ENCODE results near the gene STX3. TPM values are rescaled to one million over a fixed set of nuclear protein-coding genes. Genes with fewer than 3 reads are reported as not detected.

Gene STX3
- total RNA-seq, 4 donors from 2014 or later = 131 to 156 (median 142) TPM

DNA sequence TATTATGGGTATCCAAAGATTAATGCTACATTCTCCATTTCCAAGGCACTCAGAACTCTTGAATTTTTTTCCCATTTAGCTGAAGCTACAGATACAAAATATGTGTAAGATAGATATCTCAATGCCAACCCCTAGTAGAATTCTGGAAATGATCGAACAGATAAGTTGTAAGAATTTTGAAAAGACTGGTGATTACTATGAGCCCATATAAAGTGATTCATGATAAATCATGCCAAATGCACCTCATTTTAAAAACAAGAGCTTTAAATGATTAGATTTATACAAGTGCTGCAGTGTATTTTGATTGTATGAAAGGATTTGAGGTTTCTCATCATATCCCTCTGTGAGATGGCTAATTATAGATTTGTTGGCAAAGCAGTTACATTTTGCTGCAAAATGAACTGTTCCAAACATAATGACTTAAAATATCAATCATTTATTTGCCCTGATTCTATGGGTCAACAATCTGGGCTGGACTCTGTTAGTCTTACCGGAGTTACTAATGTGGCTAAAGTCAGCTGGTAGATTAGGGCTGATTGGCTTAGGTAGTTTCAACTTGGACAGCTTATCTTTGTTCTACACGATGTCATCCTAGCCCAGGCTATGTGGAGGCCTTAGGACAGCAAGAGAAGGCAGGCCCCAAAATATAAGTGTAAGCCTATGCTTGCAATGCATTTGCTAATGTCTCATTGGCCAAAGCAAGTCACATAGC is 44.9 kb upstream of the STX3 start:
- Histone ChIP-seq H3K4me3 (no peak overlapping the region), H3K4me1 (no peaks in the 10 kb centered on the region), H3K27ac (no peak overlapping the region), H3K27me3 (no peaks in the 10 kb centered on the region), H3K36me3 (no peaks in the 10 kb centered on the region), H3K9me3 (no peaks in the 10 kb centered on the region)
- TF ChIP-seq POLR2AphosphoS5 (IDR thresholded peaks at IDR 0.05) (no peak), EP300 (IDR thresholded peaks at IDR 0.05; ENCODE audit: low read depth) (no peak), POLR2A (IDR thresholded peaks at IDR 0.05) (no peak)
- TF ChIP-seq, protein P1, sequence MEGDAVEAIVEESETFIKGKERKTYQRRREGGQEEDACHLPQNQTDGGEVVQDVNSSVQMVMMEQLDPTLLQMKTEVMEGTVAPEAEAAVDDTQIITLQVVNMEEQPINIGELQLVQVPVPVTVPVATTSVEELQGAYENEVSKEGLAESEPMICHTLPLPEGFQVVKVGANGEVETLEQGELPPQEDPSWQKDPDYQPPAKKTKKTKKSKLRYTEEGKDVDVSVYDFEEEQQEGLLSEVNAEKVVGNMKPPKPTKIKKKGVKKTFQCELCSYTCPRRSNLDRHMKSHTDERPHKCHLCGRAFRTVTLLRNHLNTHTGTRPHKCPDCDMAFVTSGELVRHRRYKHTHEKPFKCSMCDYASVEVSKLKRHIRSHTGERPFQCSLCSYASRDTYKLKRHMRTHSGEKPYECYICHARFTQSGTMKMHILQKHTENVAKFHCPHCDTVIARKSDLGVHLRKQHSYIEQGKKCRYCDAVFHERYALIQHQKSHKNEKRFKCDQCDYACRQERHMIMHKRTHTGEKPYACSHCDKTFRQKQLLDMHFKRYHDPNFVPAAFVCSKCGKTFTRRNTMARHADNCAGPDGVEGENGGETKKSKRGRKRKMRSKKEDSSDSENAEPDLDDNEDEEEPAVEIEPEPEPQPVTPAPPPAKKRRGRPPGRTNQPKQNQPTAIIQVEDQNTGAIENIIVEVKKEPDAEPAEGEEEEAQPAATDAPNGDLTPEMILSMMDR (IDR thresholded peaks at IDR 0.05) = no peak
- intact Hi-C loops (cut with DNase I; ENCODE audit: low total_unique reads) (no loop called here), in situ Hi-C loops (cut with MboI; ENCODE audit: low pct_ligation_motif_present in 1 of 4, low pct_unique_long_range_greater_than_20kb in 1 of 4, low sequenced_read_pairs in 3 of 4) (no loop called here)
- WGBS, 2 donors (ENCODE audit: low coverage in 1 of 2) = 82 to 83% methylated on average over 1 to 3 of the region's 3 CpGs
- DNase-seq = no peak

DNA sequence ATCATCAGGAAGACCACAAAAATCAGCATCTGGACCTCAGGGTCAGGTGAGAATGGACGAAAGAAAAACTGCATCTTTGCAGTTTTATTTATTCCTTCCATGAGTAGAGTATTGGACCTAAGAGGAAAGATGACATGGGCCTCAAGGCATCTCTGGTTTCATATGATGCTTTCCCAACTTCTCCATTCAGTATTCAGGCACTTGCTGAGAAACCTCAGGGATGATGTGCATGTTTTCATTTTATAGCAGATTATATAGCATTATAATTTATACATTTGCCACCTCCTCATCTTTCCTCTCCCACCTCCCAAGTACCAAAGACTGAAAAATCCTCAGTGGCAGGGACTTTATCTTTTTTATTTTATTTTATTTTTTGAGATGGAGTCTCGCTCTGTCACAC is 41.4 kb upstream of the STX3 start, which contains the start of gene OR10V1:
OR10V1 (minus strand) TSS at position 101 of the 400 bp plus-strand sequence; CDS start at position 101, 0 bp downstream.
- Histone ChIP-seq H3K4me3 (no peak within 1 kb of the TSS), H3K27ac (no peak within 1 kb of the TSS), H3K27me3 (no peaks in the 10 kb centered on the region), H3K4me1 (no peaks in the 10 kb centered on the region), H3K9me3 (no peaks in the 10 kb centered on the region), H3K36me3 (no peaks in the 10 kb centered on the region)
- intact Hi-C loops (cut with DNase I; ENCODE audit: low total_unique reads) = no loop called here
- no peak for DNase-seq
- TF ChIP-seq EP300 (IDR thresholded peaks at IDR 0.05; ENCODE audit: low read depth) (no peak), POLR2A (IDR thresholded peaks at IDR 0.05) (no peak), POLR2AphosphoS5 (IDR thresholded peaks at IDR 0.05) (no peak)
- TF ChIP-seq, protein P1 (IDR thresholded peaks at IDR 0.05) = no peak
- 64 to 87% methylated on average over 2 of the region's 2 CpGs for WGBS, 2 donors (ENCODE audit: low coverage in 1 of 2)
- in situ Hi-C loops (cut with MboI; ENCODE audit: low pct_ligation_motif_present in 1 of 4, low pct_unique_long_range_greater_than_20kb in 1 of 4, low sequenced_read_pairs in 3 of 4) = no loop called here

DNA sequence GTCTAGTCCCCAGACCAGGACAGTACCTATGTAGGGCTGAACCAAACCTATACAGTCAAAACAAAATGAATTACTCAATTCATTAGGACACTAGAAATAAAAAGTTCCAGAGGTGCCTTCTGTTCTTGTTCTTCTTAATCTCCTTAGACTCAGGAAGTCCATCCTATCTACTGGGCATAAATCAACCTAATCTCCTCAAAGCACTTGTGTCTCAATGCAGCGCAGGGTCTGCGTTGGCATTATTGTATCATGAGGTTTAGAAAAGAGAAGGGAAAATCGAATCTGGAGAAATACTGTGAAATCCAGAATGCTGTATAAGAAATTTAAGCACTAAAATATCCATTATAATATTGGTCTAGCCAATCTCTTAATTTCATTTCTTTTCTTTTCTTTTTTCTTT is 39.1 kb upstream of the STX3 start:
- DNase-seq = no peak
- no peaks in the 10 kb centered on the region for H3K27me3 ChIP-seq
- H3K27ac ChIP-seq = no peak overlapping the region
- H3K9me3 ChIP-seq = no peaks in the 10 kb centered on the region
- H3K4me1 ChIP-seq = no peaks in the 10 kb centered on the region
- TF ChIP-seq POLR2A (IDR thresholded peaks at IDR 0.05) (no peak), POLR2AphosphoS5 (IDR thresholded peaks at IDR 0.05) (no peak), EP300 (IDR thresholded peaks at IDR 0.05; ENCODE audit: low read depth) (no peak)
- TF ChIP-seq, protein P1 (IDR thresholded peaks at IDR 0.05) = no peak
- WGBS, 2 donors (ENCODE audit: low coverage in 1 of 2) = 61 to 71% methylated on average over 3 of the region's 3 CpGs
- no peak overlapping the region for H3K4me3 ChIP-seq
- in situ Hi-C loops (cut with MboI; ENCODE audit: low pct_ligation_motif_present in 1 of 4, low pct_unique_long_range_greater_than_20kb in 1 of 4, low sequenced_read_pairs in 3 of 4) = no loop called here
- intact Hi-C loops (cut with DNase I; ENCODE audit: low total_unique reads) = no loop called here
- no peaks in the 10 kb centered on the region for H3K36me3 ChIP-seq

DNA sequence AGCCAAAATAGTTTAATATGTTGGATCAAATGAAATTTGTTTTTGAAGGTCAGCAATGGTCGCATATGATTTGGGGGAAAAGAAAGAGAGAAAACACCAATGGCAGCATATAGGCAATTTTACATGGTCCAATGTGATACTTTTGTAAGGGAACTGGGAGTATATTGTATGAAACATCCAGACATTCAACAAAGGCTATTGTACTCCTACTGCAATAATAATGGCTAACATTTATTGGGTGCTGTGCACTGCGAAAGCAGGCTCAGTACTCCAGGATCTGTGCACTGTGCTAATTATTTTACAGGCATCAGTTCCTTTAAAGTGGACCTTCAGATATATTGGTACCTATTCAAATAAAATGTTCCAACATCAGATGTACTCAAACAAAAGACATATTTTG is 35.6 kb upstream of the STX3 start:
- intact Hi-C loops (cut with DNase I; ENCODE audit: low total_unique reads) = no loop called here
- DNase-seq = no peak
- TF ChIP-seq POLR2AphosphoS5 (IDR thresholded peaks at IDR 0.05) (no peak), POLR2A (IDR thresholded peaks at IDR 0.05) (no peak), EP300 (IDR thresholded peaks at IDR 0.05; ENCODE audit: low read depth) (no peak)
- TF ChIP-seq, protein P1 (IDR thresholded peaks at IDR 0.05) = no peak
- H3K4me1 ChIP-seq = no peaks in the 10 kb centered on the region
- H3K36me3 ChIP-seq = no peaks in the 10 kb centered on the region
- in situ Hi-C loops (cut with MboI; ENCODE audit: low pct_ligation_motif_present in 1 of 4, low pct_unique_long_range_greater_than_20kb in 1 of 4, low sequenced_read_pairs in 3 of 4) = no loop called here
- H3K27ac ChIP-seq = no peak overlapping the region
- WGBS, 2 donors (ENCODE audit: low coverage in 1 of 2) = 55 to 56% methylated on average over 1 to 2 of the region's 2 CpGs
- no peaks in the 10 kb centered on the region for H3K9me3 ChIP-seq
- H3K27me3 ChIP-seq = no peaks in the 10 kb centered on the region
- no peak overlapping the region for H3K4me3 ChIP-seq
